Ovary (tissue), 3 donors: ENCODE measurements around the gene CDYL2.
"Not testable (repeated sequence)": the region's sequence is repeated elsewhere in the genome, so short reads cannot be mapped to it uniquely, and the experiment has no call there.

Experiments used
- CTCF ChIP-seq, 3 donors: fragments of 450-650 bp in 2 of 3; fragments of 200-600 bp in 1 of 3; IDR thresholded peaks; one replicate each; pipeline versions ENCODE4 v1.5.1 to v1.8.0; 2016 to 2022; ENCODE audit warnings: antibody characterized with exemption in 3 of 3, mild to moderate bottlenecking in 1 of 3
- POLR2A ChIP-seq: fragments of 450-650 bp; IDR thresholded peaks from one replicate; pipeline ENCODE4 v1.6.1; 2017; ENCODE audit warnings: antibody characterized with exemption, mild to moderate bottlenecking, moderate library complexity
- donor health status: DM: no; HTN: no; CAD: no.

DNA sequence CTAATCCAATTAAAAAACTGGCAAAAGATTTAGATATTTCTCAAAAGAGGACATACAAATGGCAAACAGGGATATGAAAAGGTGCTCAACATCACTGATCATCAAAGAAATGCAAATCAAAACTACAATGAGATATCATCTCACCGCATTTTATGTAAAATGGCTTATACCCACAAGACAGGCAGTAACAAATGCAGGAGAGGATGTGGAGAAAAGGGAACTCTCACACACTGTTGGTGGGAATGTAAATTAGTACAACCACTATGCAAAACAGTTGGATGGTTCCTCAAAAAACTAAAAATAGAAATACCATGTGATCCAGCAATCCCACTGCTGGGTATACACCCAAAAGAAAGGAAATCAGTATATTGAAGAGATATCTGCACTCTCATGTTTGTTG is 154.1 kb downstream of the CDYL2 start:
- not testable (repeated sequence) for TF ChIP-seq CTCF (IDR thresholded peaks at IDR 0.05); POLR2A
